GM18951 (cell line): Measurements from ENCODE around the gene ZNF536.

Source experiments
- POLR2A ChIP-seq: IDR thresholded peaks from 4 replicates; pipeline ENCODE4 v1.6.1; 2011; ENCODE audit warnings: mild to moderate bottlenecking; ENCODE audit not compliant: insufficient read length, insufficient read depth; ENCODE audit errors: extremely low read depth
- in situ Hi-C: fragments of 300-500 bp; cut with MboI; formaldehyde crosslinking; loops from one replicate; pipeline ENCODE4 v1.12.0; 2022; ENCODE audit warnings: low sequenced_read_pairs, mixed read lengths, inconsistent platforms; ENCODE audit not compliant: unreplicated experiment

ZNF536 gene

DNA sequence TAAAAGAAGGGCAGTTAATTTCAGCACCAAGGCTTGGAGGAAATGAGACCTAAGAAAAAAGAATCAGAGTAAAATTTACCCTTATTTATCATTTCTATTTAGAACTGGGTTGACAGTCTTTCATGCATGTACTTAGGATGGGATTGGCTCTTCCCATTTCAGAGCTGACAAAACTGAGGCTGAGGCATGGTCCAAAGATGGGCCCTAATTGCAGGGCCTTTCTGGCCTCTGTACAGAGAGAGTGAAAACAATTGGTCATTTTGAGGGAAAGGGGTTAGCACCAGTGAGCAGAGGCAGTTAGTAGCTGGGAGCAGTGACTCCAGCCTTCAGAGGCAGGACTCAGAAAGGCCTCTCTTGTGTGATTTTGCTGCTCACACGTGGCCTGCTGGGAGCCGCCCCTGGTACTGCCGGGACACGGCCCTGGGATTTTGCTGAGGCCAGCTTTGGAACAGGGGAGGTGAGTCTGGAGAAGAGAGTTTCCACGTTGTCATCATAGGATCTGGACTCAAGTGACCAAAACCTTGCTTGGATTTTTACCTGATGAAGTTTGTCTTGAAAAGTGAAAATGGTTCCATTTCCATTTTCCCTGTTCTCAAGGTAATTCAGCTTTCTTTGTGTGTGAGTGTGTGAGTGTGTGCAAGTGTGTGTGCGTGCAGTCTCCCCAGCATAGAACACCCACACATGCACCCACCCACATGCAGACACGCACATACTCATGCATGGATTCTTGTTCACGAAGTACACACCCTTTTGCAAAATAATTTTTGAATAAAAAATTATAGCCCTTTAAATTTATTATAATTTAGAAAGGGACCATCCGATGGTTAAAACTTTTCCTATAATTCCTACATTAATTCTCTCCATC lies at the start of gene ZNF536:
Gene ZNF536, plus strand, starts transcription at position 425 of the 865 bp plus-strand sequence. CDS start 71,179 bp downstream, outside the sequence.
- TF ChIP-seq POLR2A = no peak
- in situ Hi-C loops = no loop called here

DNA sequence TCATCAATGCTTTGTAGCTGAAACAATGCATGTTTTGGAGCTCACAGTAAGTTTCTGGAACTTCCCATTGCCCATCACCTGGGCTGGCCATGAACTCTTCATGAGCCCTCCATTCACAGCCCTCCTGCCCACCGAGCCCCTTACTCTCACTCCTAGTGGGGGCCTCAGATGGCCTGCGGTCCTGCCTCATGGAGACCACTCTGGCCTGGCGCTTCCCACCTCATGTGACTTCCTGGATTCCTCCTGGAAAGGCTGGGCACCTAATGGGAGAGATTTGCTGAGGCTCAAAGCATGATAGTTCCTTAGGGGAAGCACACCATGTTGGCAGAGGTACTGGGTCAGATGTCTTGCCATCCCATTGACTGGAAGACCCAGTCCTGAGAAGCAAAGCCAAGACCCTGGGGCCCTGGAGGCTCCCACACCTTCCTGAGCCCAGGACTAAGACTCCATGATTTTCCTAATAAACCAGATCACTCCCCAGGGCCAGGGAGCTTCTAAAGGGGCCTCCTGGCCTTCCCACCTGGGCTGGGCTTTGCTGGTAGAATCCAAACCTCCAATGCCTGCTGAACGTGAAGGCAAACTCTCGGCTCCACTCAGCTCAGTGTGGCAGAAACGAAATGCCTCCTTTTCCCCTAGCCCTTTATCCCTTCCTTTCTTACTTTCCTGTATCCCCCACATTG lies 49.4 kb upstream of the ZNF536 start:
- TF ChIP-seq POLR2A = no peak
- in situ Hi-C loops = no loop called here

DNA sequence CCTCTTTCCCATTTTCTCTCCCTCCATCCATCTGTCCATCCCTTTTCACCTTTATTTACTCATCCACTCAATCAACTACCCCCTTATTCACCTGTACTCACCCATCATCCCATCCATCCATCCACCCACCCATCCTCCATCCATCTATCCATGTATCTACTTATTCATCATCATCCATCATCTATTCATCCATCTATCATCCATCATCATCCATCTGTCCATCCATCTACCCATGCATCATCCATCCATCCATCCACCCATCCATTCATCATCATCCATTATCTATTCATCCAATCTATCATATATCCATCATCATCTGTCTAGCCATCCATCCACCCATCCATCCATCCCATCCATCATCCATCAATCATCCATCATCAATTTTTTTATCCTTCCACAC lies 48.3 kb upstream of the ZNF536 start:
- in situ Hi-C loops = no loop called here
- no peak for TF ChIP-seq POLR2A

DNA sequence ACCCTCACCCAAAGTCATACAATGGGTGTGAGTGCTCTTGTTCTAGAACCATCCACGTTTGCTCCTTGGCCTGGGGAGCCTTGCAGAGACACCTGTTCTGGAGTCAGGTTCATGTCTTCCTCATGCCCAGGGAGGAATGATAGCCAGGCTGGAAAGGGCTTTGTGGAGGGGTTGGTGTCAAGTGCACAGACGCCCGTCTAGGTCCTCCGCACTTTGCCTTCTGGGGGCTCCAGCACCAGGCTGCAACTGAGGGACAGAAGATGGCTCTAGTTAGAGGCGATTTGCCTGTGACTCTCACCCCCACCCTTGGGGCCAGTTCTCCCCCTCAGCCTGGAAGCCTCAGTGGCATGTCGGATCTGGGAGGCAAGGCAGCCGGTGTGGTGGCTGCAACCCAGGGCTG lies 47.2 kb upstream of the ZNF536 start:
- no peak for TF ChIP-seq POLR2A
- in situ Hi-C loops = no loop called here

DNA sequence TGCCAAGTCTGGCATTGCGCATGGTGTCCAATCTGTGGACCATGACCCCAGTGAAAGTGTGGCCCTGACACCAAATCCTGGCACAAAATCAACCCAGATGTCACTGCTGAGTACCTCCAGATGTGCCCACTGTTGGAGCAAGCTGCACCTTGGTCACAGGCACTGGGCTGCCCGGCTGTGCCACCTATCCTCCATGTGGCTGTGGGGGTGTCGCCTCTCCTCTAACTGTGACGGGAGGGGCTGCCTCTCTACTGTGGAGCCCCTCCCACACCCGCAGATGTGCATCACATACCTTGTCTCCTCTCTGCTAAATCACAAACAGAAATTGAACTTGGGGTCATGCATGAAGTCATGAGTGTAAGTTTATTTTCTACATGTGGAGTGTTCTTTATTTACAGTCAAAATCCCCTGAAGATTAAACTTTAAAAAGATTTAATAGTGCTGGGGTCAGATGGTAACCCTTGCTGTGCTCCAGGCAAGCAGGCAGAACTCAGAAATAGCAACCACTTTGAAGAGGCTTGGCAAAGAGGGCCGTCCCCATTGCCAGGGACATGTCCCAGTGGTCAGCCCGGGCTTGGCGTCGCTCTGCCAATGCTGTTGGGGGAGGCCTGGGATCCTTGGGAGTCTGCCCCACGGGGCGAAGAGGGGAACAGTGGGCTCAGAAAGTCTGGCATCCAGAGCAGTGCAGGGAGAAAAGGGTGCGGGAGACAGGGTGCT lies 46.4 kb upstream of the ZNF536 start:
- in situ Hi-C loops = no loop called here
- no peak for TF ChIP-seq POLR2A

DNA sequence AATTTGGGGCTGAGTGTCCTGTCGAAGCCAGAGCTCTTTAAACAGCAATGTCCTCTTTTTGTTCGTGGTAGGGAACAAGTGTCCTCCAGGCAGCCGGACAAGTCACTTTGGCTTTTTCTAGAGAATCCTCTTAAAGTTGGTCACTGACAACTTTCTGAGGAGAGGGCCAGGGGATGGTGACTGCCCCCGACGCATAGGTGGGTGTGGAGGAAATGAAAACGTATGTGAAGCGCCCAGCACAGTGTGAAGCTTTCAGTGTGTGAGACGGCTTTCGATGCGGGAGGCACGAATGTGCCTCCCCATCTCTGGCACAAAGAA lies 45.8 kb upstream of the ZNF536 start:
- in situ Hi-C loops = no loop called here
- no peak for TF ChIP-seq POLR2A

DNA sequence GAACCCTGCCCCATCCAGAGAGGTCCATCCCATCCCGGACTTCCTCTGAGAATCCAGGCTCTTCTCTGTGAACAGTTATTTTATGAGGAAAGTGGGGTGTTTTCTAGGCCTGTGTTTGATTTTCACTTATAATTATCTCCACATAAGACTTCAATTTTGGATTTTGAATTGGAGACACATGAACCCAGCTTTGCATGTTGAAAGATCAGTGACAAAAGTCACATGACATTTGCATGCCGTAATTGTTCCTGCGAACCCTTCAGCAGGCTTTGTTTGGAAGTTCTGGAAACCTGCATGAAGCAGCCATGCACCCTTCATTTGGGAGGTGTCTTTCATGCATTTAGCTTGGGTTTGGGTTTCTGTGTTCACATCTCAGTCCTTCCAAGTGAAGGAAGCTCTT lies 44.9 kb upstream of the ZNF536 start:
- TF ChIP-seq POLR2A = no peak
- in situ Hi-C loops = no loop called here

DNA sequence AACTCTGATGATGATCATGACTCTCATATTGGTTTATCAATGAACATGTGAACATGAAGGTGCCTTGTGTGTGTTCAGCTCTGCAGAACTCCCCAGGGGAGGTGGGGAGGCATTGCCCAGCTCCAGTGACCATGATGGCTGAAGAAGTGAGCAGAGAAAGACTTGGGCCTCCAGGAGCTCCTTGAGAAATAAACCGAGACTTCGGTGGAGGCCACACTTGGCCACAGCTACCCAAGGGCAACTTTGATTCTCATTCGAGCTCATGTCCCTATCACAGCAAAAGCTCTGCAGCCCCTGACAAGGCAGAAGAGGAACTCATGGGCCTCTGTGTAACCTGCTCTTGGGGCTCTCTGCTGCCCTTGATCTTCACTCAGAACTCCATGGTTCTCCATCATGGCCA lies 44.1 kb upstream of the ZNF536 start:
- TF ChIP-seq POLR2A = no peak
- in situ Hi-C loops = no loop called here

DNA sequence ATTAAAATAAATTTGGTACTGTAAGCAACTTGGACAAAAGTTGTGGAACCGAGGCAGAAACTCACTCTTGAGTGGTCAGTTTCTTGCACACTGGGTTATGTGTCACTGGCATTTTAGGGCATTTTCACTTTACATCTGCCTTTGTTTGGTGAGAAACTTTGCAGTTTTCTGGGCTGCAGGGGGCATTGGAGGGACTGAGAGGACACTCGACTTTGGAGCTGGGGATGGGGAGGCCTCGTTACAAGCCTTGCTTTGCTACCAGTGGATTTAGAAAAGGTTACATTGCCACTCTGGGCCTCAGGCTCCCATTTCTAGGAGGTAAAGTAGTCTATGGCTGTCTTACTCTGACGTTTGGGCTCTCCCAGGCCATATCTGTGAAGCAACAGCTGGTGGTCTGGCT lies 41.9 kb upstream of the ZNF536 start:
- in situ Hi-C loops = no loop called here
- no peak for TF ChIP-seq POLR2A

DNA sequence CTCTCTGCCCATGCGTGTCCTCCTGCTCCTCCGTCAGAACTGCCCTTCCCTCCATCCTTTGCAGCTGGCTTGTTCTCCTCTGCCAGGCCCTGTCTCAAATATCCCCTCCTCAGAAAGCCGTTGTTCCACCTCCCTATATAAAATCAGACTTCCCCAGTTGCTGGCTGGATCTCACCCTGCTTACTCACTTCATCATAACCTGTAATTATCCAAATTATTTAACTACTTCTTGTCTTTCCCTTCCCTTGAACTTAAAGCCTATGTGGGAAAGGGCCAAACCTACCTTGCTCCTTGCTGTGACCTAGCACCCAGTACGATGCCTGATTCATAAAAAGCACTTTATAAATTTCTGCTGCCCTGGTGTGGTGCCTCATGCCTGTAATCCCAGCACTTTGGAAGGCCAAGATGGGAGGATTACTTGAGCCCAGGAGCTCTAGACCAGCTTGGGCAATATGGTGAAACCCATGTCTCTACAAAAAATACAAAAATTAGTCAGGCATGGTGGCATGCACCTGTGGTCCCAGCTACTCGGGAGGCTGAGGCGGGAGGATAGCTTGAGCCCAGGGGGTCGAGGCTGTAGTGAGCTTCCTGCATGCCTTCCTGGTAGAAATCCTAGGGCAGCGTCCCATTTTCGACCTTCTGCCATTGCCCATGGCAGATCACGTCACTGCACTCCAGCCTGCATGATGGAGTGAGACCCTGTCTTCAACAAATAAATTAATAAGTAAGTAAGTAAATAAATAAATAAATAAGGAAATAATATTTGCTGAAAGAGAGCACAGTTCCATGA lies 39.5 kb upstream of the ZNF536 start:
- in situ Hi-C loops = no loop called here
- TF ChIP-seq POLR2A = no peak

DNA sequence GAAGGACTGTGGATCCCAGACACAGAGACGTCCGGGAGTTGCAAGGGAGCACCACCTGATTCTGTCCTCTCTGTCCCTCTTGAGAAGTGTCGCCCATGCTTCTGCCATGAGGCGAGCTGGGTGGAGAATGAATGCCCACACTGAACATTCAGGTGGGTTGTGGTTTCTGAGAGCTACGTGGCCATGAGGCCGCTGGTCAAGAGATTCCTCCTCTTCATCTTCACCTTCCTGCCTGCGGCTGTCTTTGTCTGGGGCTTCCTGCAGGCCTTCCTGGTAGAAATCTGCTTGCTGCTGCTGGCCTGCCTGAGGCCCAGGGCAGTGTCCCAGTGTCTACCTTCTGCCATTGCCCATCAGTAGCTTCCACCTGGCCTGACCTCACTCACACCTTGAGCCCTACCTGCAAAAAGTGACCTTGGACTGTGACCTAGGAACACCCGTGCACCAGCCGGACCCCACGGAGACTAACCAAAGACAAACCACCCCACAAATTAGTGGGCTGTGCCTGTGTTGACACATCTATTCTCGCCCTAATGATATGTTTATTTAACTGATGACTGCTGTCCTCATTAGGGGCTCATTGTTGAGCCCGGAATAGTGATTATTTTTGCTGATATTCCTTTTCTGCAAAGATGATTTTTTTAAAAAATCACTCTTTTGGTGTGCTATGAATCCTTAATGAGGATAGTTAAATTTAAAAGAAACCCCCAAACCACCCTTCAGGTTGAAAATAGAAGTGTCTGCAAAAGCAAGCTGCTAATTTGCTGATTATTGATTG lies 38.7 kb upstream of the ZNF536 start:
- in situ Hi-C loops = no loop called here
- TF ChIP-seq POLR2A = no peak

DNA sequence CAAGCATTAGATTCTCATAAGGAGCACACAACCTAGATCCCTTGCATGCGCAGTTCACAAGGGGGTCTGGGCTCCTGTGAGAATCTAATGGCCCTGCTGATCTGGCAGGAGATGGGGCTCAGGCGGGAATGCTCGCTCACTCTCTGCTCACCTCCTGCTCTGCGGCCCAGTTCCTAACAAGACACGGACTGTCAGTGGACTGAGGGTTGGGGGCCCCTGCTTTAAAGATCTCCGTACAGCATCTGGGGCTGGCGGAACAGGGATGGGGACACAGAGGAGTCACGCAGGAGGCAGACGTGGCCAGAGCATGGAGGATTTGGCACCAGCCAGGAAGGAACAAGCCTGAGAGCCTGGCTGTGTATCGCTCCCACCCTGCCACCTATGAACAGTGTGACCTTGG lies 37.3 kb upstream of the ZNF536 start:
- in situ Hi-C loops = no loop called here
- no peak for TF ChIP-seq POLR2A

DNA sequence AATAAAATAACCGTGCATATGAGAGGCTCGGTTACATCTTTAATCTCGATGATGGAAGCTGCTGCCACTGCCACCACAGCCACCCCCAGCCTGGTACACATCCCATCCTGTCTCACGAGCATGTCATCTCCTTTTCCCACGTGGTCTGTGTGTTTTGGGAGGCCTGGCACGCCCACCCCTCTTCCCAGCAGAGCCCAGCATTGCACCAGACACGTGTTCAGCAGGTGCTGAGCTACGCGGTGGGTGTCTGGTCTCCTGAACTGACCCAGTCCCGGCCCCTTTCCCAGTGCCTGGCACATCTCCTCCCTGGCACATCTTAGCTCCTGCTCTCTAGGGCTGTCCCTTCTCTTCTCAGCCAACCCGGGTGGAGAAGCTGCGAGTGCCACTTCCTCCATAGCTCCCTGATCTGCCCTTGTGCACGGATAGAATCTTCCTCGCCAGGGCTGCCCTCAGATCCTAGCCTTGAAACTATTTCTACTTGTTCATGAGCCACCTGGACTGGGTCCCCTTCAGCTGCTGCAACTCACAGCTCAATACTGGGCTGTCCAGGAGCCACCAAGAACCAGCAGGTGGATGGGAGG lies 36.8 kb upstream of the ZNF536 start:
- in situ Hi-C loops = no loop called here
- TF ChIP-seq POLR2A = no peak
